ENCODE measurements around the gene LDLRAD4. TPM values are rescaled to one million over a fixed set of nuclear protein-coding genes. Genes with fewer than 3 reads are reported as not detected.

LDLRAD4 gene
- total RNA-seq, 2 donors from 2014 or later: 33.1 to 41.2 TPM

DNA sequence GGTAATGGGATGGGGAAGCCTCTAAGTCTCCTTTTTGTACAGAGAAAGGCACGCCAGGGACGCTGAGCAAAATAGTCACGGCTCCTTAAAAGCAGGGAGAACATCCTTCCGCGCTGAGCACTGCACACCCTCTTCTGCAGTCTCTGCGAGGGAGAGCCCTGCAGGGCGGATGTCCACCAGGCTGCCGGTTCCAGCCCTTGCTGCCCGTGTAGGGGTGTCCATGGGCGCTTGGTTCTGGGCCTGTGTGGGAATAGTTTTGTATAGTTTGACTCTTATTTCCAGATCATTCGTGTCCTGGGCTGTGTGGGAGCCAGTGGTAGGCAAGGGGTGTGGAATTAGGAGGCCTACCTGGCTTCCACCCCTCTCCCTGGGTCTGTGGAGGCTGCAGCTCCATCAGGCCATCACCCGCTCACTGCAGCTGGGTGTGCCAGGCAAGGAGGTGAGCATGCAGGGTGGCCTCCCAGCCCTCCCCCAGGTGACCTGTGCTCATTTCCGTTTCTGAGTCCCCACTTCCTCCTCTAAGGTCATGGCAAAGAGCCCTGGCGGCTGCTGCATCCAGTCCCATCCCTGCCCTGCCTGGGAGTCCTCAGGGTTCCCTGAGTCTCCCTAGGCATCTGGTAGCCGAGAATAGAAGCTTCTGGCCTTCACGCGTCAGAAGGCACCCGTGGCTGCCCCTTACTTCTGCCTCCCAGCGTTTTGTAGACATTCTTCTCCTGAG lies 202.6 kb downstream of the LDLRAD4 start:
- no peak for DNase-seq (ENCODE audit: low spot score)
- TF ChIP-seq, protein P1, sequence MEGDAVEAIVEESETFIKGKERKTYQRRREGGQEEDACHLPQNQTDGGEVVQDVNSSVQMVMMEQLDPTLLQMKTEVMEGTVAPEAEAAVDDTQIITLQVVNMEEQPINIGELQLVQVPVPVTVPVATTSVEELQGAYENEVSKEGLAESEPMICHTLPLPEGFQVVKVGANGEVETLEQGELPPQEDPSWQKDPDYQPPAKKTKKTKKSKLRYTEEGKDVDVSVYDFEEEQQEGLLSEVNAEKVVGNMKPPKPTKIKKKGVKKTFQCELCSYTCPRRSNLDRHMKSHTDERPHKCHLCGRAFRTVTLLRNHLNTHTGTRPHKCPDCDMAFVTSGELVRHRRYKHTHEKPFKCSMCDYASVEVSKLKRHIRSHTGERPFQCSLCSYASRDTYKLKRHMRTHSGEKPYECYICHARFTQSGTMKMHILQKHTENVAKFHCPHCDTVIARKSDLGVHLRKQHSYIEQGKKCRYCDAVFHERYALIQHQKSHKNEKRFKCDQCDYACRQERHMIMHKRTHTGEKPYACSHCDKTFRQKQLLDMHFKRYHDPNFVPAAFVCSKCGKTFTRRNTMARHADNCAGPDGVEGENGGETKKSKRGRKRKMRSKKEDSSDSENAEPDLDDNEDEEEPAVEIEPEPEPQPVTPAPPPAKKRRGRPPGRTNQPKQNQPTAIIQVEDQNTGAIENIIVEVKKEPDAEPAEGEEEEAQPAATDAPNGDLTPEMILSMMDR (IDR thresholded peaks at IDR 0.05): no peak
- Histone ChIP-seq H3K27me3 (no peaks in the 10 kb centered on the region), H3K4me1 (peaks cover 0 to 39% of the 10 kb centered on the region in 2 donors), H3K4me3 (no peak overlapping the region), H3K27ac (no peak overlapping the region), H3K9me3 (no peaks in the 10 kb centered on the region), H3K36me3 (no peaks in the 10 kb centered on the region)

GRCh38 chr18:13422541-13423147 lies 204.1 kb downstream of the LDLRAD4 start:
- TF ChIP-seq, protein P1 (IDR thresholded peaks at IDR 0.05): no peak
- no peak overlapping the region for H3K4me3 ChIP-seq
- no peaks in the 10 kb centered on the region for H3K36me3 ChIP-seq
- H3K27me3 ChIP-seq: no peaks in the 10 kb centered on the region
- DNase-seq (ENCODE audit: low spot score): no peak
- H3K4me1 ChIP-seq: peaks cover 0 to 41% of the 10 kb centered on the region in 2 donors
- H3K9me3 ChIP-seq: no peaks in the 10 kb centered on the region
- no peak overlapping the region for H3K27ac ChIP-seq

DNA sequence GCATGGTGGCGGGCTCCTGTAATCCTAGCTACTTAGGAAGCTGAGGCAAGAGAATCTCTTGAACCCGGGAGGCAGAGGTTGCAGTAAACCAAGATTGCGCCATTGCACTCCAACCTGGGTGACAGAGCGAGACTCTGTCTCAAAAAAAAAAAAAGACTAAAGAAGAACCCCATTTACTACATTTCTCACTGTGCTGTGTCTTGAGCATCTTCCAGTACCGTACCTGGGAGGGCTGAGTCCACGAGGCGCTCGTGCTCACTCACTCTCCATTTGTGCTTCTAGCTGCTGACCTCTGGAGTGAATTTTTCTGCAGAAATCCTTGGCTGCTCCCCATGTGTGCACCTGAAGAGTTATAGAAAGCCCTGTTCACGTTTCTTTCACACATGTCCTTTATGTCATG lies 204.8 kb downstream of the LDLRAD4 start:
- Histone ChIP-seq H3K4me3 (no peak overlapping the region), H3K36me3 (no peaks in the 10 kb centered on the region), H3K27me3 (no peaks in the 10 kb centered on the region), H3K4me1 (peaks cover 0 to 41% of the 10 kb centered on the region in 2 donors), H3K27ac (no peak overlapping the region), H3K9me3 (no peaks in the 10 kb centered on the region)
- no peak for DNase-seq (ENCODE audit: low spot score)
- TF ChIP-seq, protein P1 (IDR thresholded peaks at IDR 0.05): no peak

- Histone ChIP-seq H3K27ac (no peak overlapping the region), H3K4me3 (no peak overlapping the region), H3K27me3 (no peaks in the 10 kb centered on the region), H3K9me3 (no peaks in the 10 kb centered on the region), H3K4me1 (peaks cover 0 to 39% of the 10 kb centered on the region in 2 donors), H3K36me3 (no peaks in the 10 kb centered on the region)
- no peak for DNase-seq (ENCODE audit: low spot score)
- TF ChIP-seq, protein P1 (IDR thresholded peaks at IDR 0.05): no peak
Measured at GRCh38 chr18:13424363-13424762, 205.8 kb downstream of the LDLRAD4 start.

- peaks cover 0 to 37% of the 10 kb centered on the region in 2 donors for H3K4me1 ChIP-seq
- TF ChIP-seq, protein P1 (IDR thresholded peaks at IDR 0.05): no peak
- no peak for DNase-seq (ENCODE audit: low spot score)
- H3K36me3 ChIP-seq: no peaks in the 10 kb centered on the region
- no peak overlapping the region for H3K4me3 ChIP-seq
- no peaks in the 10 kb centered on the region for H3K27me3 ChIP-seq
- no peaks in the 10 kb centered on the region for H3K9me3 ChIP-seq
- H3K27ac ChIP-seq: peak overlapping the region in 1 of 2 donors; percentile 69
Measured at GRCh38 chr18:13425357-13426091, 207.0 kb downstream of the LDLRAD4 start.
